IMR-90 (cell line): ENCODE results near the gene HNRNPL.
"Not testable (repeated sequence)": the region's sequence is repeated elsewhere in the genome, so short reads cannot be mapped to it uniquely, and the experiment has no call there.

Experiments used
- BHLHE40 ChIP-seq: fragments of 150-350 bp; IDR thresholded peaks from 2 replicates; pipeline ENCODE4 v1.6.1; 2016; ENCODE audit warnings: mild to moderate bottlenecking, low read depth, low read length
- CEBPB ChIP-seq: IDR thresholded peaks from 2 replicates; pipeline ENCODE4 v1.6.1; 2012; ENCODE audit warnings: low read depth, low read length, improper control_type of control experiment
- FOS ChIP-seq: fragments of 150-350 bp; IDR thresholded peaks from 2 replicates; pipeline ENCODE4 v1.6.1; 2016; ENCODE audit warnings: low read depth, low read length
- MAFK ChIP-seq: IDR thresholded peaks from 2 replicates; pipeline ENCODE4 v1.6.1; 2012; ENCODE audit warnings: low read depth, low read length, improper control_type of control experiment
- MAZ ChIP-seq: IDR thresholded peaks from 2 replicates; pipeline ENCODE4 v1.6.1; 2012; ENCODE audit warnings: low read depth, mild to moderate bottlenecking, low read length, improper control_type of control experiment, moderate library complexity, borderline replicate concordance
- MXI1 ChIP-seq: IDR thresholded peaks from 2 replicates; pipeline ENCODE4 v1.6.1; 2012; ENCODE audit warnings: low read depth, mild to moderate bottlenecking, low read length, moderate library complexity, borderline replicate concordance
- NFE2L2 ChIP-seq: fragments of 150-350 bp; IDR thresholded peaks from 2 replicates; pipeline ENCODE4 v1.6.1; 2016; ENCODE audit warnings: low read depth, mild to moderate bottlenecking, low read length
- POLR2A ChIP-seq: IDR thresholded peaks from 2 replicates; pipeline ENCODE4 v1.6.1; 2012; ENCODE audit warnings: mild to moderate bottlenecking, low read depth, low read length
- RAD21 ChIP-seq: IDR thresholded peaks from 2 replicates; pipeline ENCODE4 v1.6.1; 2012; ENCODE audit warnings: low read length, improper control_type of control experiment
- RCOR1 ChIP-seq: IDR thresholded peaks from 2 replicates; pipeline ENCODE4 v1.6.1; 2012; ENCODE audit warnings: mild to moderate bottlenecking, low read length, improper control_type of control experiment; ENCODE audit not compliant: insufficient replicate concordance
- RFX5 ChIP-seq: IDR thresholded peaks from 2 replicates; pipeline ENCODE4 v1.8.0; 2012; ENCODE audit warnings: low read depth, mild to moderate bottlenecking, low read length, moderate library complexity
- SMC3 ChIP-seq: fragments of 150-350 bp; IDR thresholded peaks from 2 replicates; pipeline ENCODE4 v1.6.1; 2016; ENCODE audit warnings: low read depth, mild to moderate bottlenecking, antibody characterized with exemption, low read length, moderate library complexity
- TF ChIP-seq, protein P1 (sequence below): conservative IDR thresholded peaks from 2 replicates; pipeline ENCODE4 v1.5.1; 2012; ENCODE audit warnings: mild to moderate bottlenecking, low read depth, low read length, improper control_type of control experiment
- TF ChIP-seq, protein P2 (sequence below): fragments of 150-350 bp; IDR thresholded peaks from 2 replicates; pipeline ENCODE4 v1.6.1; 2017; ENCODE audit warnings: mild to moderate bottlenecking, antibody characterized with exemption, low read length, low read depth

DNA sequence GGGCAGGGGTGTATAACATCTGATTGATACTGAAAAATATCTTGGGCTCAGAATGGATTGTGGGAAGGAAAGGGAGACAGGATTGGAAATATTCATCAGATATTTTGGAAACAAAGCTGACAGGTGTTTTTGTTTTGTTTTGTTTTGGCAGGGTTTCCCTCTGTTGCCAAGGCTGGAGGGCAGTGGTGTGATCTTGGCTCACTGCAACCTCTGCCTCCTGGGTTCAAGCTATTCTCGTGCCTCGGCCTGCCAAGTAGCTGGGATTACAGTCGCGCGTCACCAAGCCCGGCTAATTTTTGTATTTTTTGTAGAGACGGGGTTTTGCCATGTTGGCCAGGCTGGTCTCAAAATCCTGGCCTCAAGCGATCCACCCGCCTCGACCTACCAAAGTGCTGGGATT lies 23.6 kb upstream of the HNRNPL start:
- TF ChIP-seq, protein P1, sequence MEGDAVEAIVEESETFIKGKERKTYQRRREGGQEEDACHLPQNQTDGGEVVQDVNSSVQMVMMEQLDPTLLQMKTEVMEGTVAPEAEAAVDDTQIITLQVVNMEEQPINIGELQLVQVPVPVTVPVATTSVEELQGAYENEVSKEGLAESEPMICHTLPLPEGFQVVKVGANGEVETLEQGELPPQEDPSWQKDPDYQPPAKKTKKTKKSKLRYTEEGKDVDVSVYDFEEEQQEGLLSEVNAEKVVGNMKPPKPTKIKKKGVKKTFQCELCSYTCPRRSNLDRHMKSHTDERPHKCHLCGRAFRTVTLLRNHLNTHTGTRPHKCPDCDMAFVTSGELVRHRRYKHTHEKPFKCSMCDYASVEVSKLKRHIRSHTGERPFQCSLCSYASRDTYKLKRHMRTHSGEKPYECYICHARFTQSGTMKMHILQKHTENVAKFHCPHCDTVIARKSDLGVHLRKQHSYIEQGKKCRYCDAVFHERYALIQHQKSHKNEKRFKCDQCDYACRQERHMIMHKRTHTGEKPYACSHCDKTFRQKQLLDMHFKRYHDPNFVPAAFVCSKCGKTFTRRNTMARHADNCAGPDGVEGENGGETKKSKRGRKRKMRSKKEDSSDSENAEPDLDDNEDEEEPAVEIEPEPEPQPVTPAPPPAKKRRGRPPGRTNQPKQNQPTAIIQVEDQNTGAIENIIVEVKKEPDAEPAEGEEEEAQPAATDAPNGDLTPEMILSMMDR, result not testable (repeated sequence)
- not testable (repeated sequence) for TF ChIP-seq CEBPB, POLR2A, MAFK, SMC3, RAD21, MXI1, NFE2L2, MAZ, FOS, BHLHE40, RFX5, RCOR1
- TF ChIP-seq, protein P2, sequence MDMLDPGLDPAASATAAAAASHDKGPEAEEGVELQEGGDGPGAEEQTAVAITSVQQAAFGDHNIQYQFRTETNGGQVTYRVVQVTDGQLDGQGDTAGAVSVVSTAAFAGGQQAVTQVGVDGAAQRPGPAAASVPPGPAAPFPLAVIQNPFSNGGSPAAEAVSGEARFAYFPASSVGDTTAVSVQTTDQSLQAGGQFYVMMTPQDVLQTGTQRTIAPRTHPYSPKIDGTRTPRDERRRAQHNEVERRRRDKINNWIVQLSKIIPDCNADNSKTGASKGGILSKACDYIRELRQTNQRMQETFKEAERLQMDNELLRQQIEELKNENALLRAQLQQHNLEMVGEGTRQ, result not testable (repeated sequence)
